Endometrial microvascular endothelial cells (primary cell): ENCODE results near the gene CHRNB2. TPM values are rescaled to one million over a fixed set of nuclear protein-coding genes. Genes with fewer than 3 reads are reported as not detected.

Experiments used
- in situ Hi-C: cut with HindIII; loops from 2 replicates; pipeline ENCODE4 v1.10.0; 2017; ENCODE audit warnings: low sequenced_read_pairs, low pct_unique_long_range_greater_than_20kb; ENCODE audit errors: inconsistent ontology term
- total RNA-seq: library from RNA; depleted of rRNA; stranded (reverse); fragments of >200 nt; gene quantifications from one replicate; pipeline ENCODE4 v1.2.3, GENCODE V29; 2015; ENCODE audit errors: inconsistent ontology term

Gene CHRNB2
- total RNA-seq, 1 donor from 2014 or later, result not detected

- in situ Hi-C loops, result no loop called here
Measured at GRCh38 chr1:154624746-154625643, 57.4 kb downstream of the CHRNB2 start.

- in situ Hi-C loops, result no loop called here
Measured at GRCh38 chr1:154626456-154627256, 59.1 kb downstream of the CHRNB2 start.

GRCh38 chr1:154627257-154628120, 59.9 kb downstream of the CHRNB2 start:
- in situ Hi-C loops, result no loop called here

GRCh38 chr1:154628121-154628405, 60.5 kb downstream of the CHRNB2 start:
- in situ Hi-C loops, result no loop called here

GRCh38 chr1:154629061-154629674, 61.6 kb downstream of the CHRNB2 start:
- in situ Hi-C loops, result no loop called here

Other genes starting within 250 kb of the CHRNB2 start
- gene AQP10, start 246.7 kb upstream of the CHRNB2 start, total RNA-seq, result not detected
- gene ATP8B2, start 242.3 kb upstream of the CHRNB2 start, total RNA-seq, result 41.0 TPM
- 8.5 TPM for gene IL6R, start 162.4 kb upstream of the CHRNB2 start, total RNA-seq
- 2.8 TPM for gene TDRD10, start 65.6 kb upstream of the CHRNB2 start, total RNA-seq
- gene SHE, start 65.4 kb upstream of the CHRNB2 start, total RNA-seq, result 24.9 TPM
- gene UBE2Q1, start 9.1 kb upstream of the CHRNB2 start, total RNA-seq, result 34.8 TPM
- 107 TPM for gene ADAR, start 40.4 kb downstream of the CHRNB2 start, total RNA-seq